ENCODE results near the gene EIF1. TPM values are rescaled to one million over a fixed set of nuclear protein-coding genes. Genes with fewer than 3 reads are reported as not detected.

EIF1 gene
- total RNA-seq, 1 donor from 2014 or later: 86.7 TPM

DNA sequence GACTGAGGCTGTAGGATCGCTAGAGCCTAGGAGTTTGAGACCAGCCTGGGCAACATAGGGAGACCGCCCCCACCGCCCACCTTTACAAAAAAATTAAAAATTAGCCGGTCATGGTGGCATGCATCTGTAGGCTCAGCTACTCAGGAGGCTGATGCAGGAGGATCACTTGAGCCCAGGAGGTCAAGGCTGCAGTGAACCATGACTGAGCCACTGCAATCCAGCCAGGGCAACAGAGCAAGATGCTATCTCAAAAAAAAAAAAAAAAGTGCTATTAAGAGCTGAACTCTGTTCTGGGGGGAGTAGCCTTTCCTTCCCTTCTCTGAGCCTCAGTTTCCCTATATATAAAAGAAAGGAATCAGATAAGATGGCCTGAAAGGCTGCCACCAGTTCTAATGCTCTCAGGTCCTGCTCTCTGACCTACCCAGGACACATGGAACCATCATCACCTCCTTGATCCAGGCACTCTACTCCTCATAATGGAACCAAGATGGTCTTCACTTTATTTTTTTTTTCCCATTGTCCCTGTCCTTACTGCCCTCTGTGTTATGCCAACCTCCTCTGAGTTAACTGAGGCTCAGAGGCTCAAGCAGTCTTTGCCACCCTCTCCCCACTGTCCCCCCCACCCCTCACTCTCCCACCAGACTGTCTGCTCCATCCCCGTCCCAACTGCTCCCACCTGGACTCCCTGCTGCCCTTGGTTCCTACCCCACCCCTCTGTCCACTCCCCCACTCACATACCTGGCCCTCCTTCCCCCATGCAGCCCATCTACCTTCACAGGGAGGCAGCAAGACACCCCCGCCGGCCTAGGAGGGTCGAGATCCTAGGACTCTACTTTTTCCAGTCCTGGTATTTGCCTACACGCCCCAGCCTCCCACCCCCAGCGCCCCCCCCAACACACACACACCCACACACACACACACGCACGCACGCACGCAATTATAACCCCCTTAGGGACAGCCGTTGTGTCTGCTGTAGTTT is 23.8 kb upstream of the EIF1 start:
- TF ChIP-seq, protein P1, sequence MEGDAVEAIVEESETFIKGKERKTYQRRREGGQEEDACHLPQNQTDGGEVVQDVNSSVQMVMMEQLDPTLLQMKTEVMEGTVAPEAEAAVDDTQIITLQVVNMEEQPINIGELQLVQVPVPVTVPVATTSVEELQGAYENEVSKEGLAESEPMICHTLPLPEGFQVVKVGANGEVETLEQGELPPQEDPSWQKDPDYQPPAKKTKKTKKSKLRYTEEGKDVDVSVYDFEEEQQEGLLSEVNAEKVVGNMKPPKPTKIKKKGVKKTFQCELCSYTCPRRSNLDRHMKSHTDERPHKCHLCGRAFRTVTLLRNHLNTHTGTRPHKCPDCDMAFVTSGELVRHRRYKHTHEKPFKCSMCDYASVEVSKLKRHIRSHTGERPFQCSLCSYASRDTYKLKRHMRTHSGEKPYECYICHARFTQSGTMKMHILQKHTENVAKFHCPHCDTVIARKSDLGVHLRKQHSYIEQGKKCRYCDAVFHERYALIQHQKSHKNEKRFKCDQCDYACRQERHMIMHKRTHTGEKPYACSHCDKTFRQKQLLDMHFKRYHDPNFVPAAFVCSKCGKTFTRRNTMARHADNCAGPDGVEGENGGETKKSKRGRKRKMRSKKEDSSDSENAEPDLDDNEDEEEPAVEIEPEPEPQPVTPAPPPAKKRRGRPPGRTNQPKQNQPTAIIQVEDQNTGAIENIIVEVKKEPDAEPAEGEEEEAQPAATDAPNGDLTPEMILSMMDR (conservative IDR thresholded peaks at IDR 0.05; ENCODE audit: low read depth, low read length): no peak
- H3K4me3 ChIP-seq (ENCODE audit: low read depth, low read length): no peak overlapping the region
- no peak for DNase-seq (ENCODE audit: low read depth)

DNA sequence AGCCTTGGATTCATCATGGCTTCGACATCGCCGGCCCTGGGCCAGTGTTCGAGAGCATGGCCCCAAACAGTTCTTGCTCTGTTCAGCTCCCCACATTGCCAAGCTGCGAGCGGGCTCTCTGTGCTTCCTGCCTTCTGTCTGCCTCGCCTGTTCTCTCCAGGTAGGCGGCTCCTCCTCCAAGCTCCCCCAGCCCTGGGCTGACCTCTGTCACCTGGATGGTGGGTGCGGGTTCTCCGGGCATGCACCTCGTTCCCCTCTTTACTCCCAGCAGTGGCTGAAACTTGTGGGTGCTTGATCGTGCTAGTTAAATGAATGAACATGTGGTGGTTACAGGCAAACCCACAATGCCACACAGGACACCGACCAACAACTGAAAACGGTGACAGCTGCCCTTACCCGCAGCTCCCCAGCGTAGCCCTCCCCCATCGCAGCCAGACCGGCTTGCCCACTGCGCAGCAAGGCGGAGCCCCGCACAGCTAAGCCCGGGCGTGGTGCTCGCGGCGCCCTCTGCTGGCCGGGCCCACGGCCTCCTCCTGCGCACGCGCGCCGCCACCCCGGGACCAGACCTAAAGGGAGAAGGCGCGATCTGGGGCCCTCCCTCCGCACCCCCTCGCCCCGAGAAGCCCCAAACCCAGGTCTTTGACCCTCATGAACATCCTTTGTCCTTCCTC is 23.0 kb upstream of the EIF1 start:
- no peak for DNase-seq (ENCODE audit: low read depth)
- TF ChIP-seq, protein P1 (conservative IDR thresholded peaks at IDR 0.05; ENCODE audit: low read depth, low read length): peak; percentile 80
- peak overlapping the region; percentile 52 for H3K4me3 ChIP-seq (ENCODE audit: low read depth, low read length)

GRCh38 chr17:41666237-41666641 is 22.4 kb upstream of the EIF1 start:
- H3K4me3 ChIP-seq (ENCODE audit: low read depth, low read length): peak overlapping the region; percentile 51

GRCh38 chr17:41666708-41667279 is 21.9 kb upstream of the EIF1 start:
- DNase-seq (ENCODE audit: low read depth): no peak
- TF ChIP-seq, protein P1 (conservative IDR thresholded peaks at IDR 0.05; ENCODE audit: low read depth, low read length): peak; percentile 92
- H3K4me3 ChIP-seq (ENCODE audit: low read depth, low read length): peak overlapping the region; percentile 51

More at GRCh38 chr17:41666237-41666641, 22.4 kb upstream of the EIF1 start:
- TF ChIP-seq, protein P1 (conservative IDR thresholded peaks at IDR 0.05; ENCODE audit: low read depth, low read length): no peak
- DNase-seq (ENCODE audit: low read depth): no peak

GRCh38 chr17:41667280-41668041 is 21.2 kb upstream of the EIF1 start:
- DNase-seq (ENCODE audit: low read depth): no peak
- TF ChIP-seq, protein P1 (conservative IDR thresholded peaks at IDR 0.05; ENCODE audit: low read depth, low read length): no peak
- H3K4me3 ChIP-seq (ENCODE audit: low read depth, low read length): peak overlapping the region; percentile 51

DNA sequence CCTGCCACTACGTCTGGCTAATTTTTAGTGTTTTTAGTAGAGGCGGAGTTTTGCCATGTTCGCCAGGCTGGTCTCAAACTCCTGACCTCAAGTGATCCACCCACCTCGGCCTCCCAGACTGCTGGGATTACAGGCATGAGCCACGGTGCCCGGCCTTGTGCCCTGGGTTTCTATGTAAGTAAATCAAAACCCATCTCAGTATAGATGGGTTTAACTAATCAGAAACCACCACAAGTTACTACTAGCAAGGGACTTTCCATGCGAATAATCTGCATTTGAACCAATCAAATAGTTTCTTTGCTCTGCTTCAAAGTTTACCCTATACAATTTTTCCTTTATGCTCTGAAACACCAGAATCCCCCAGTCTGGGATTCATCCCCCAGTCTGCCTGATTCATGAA is 16.5 kb upstream of the EIF1 start:
- DNase-seq (ENCODE audit: low read depth): no peak
- TF ChIP-seq, protein P1 (conservative IDR thresholded peaks at IDR 0.05; ENCODE audit: low read depth, low read length): no peak
- H3K4me3 ChIP-seq (ENCODE audit: low read depth, low read length): no peak overlapping the region

GRCh38 chr17:41675157-41676057 is 13.3 kb upstream of the EIF1 start:
- H3K4me3 ChIP-seq (ENCODE audit: low read depth, low read length): peak overlapping the region; percentile 4
- peak; percentile 82 for DNase-seq (ENCODE audit: low read depth)
